BE2C (cell line): ENCODE data around the gene TMEM52B.

Source experiments
- DNase-seq: peaks from one replicate; pipeline ENCODE4 v3.0.0-alpha.2; 2020
- H3K27me3 ChIP-seq: fragments of 250-450 bp; sonication (Bioruptor Pico); 2 replicates; pipeline ENCODE4 v1.5.1; 2020; ENCODE audit warnings: mild to moderate bottlenecking
- H3K36me3 ChIP-seq: fragments of 250-450 bp; sonication (Bioruptor Pico); 2 replicates; pipeline ENCODE4 v1.5.1; 2020; ENCODE audit warnings: mild to moderate bottlenecking
- H3K4me1 ChIP-seq: fragments of 250-450 bp; sonication (Bioruptor Pico); 2 replicates; pipeline ENCODE4 v1.5.1; 2020
- H3K4me3 ChIP-seq: 2 replicates; pipeline ENCODE4 v1.5.1; 2011; ENCODE audit warnings: low read depth, low read length
- H3K9me3 ChIP-seq: fragments of 250-450 bp; sonication (Bioruptor Pico); 2 replicates; pipeline ENCODE4 v1.5.1; 2020
- CTCF ChIP-seq: IDR thresholded peaks from 2 replicates; pipeline ENCODE4 v1.5.1; 2012; ENCODE audit warnings: mild to moderate bottlenecking, low read depth, low read length

Gene TMEM52B

GRCh38 chr12:10241290-10241689 lies 62.5 kb downstream of the TMEM52B start:
- Histone ChIP-seq H3K27me3 (no peaks in the 10 kb centered on the region; the same call in none of the 2 replicates), H3K4me3 (no peak overlapping the region), H3K9me3 (no peaks in the 10 kb centered on the region), H3K4me1 (no peaks in the 10 kb centered on the region), H3K36me3 (no peaks in the 10 kb centered on the region)
- no peak for DNase-seq
- TF ChIP-seq CTCF = no peak
